ENCODE measurements around the gene FRYL. TPM values are rescaled to one million over a fixed set of nuclear protein-coding genes. Genes with fewer than 3 reads are reported as not detected.
"Not testable (repeated sequence)": the region's sequence is repeated elsewhere in the genome, so short reads cannot be mapped to it uniquely, and the experiment has no call there.

Gene FRYL
- polyA plus RNA-seq, 3 donors: 9.8 to 15.9 (median 13.8) TPM

DNA sequence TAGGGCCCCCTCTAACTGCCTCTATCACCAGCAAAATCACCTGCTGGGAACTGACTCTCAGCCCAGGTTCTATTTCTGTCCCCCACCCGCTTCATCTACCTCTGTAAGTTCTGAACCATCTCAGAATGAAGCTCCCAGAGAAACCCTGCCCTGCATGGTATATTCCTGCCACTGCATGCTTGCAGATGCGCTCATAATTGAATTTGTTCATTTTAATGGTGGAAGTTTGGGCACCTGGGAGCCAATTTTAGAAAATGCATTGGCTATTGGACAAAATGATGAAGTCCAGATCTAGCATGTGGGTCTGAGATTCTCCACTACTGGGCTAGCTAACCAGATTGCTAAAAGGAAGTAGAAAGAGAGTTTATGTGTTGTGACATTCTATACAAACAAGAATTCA is 325.5 kb downstream of the FRYL start:
- no peak overlapping the region for H3K27ac ChIP-seq (ENCODE audit: low read depth, low read length)
- 95 to 100% (median 97%) methylated on average over 2 of the region's 2 CpGs for WGBS, 3 donors

DNA sequence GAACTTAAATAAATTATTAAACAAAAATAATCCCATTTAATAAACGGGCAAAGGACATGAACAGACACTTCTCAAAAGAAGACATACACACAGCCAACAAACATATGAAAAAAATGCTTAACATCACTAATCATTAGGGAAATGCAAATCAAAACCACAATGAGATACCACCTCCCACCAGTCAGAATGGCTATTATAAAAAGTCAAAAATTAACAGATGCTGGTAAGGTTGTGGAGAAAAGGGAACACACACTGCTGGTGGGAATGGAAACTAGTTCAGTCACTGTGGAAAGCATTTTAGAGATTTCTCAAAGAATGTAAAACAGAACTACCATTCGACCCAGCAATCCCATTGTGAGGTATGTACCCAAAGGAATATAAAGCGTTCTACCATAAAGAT is 328.4 kb downstream of the FRYL start:
- H3K27ac ChIP-seq (ENCODE audit: low read depth, low read length): not testable (repeated sequence)
- WGBS, 3 donors: 83 to 90% (median 85%) methylated on average over 3 of the region's 3 CpGs

DNA sequence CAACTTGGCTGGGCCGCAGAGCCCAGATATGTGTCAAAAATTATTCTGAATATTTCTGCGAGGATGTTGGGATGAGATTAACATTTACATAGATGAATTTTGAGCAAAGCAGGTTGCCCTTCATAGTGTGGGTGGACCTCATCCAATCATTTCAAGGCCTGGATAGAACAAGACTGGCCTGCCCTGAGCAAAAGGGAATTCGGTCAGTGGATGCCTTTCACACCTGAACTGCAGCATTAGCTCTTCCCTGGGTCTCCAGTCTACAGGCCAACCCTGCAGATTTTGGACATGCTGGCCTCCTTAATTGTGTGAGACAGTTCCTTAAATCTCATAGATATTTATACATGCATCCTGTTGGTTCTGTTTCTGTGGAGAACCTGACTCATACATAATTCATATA is 329.3 kb downstream of the FRYL start:
- H3K27ac ChIP-seq (ENCODE audit: low read depth, low read length): no peak overlapping the region
- WGBS, 3 donors: 94 to 96% (median 95%) methylated on average over 3 of the region's 3 CpGs

DNA sequence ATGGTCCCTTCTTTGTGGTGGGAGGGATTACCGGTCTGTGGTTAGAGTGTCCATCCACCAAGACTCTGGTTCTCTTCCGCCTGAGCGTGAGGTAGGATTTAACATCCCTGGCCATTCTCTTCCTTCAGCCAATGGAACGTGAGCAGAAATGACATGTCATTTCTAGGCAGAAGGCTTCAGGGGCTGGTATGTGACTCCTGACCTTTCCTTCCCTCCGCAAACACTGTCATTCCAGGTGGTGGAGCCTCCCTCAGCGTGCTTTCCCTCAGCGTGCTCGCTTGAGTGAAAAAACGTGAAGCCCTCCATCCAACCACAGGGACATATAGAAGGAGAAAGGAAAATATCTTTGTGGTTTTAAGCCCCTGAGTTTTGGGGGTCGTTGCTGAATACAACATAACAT is 330.9 kb downstream of the FRYL start:
- WGBS, 3 donors: 79 to 94% (median 90%) methylated on average over 10 of the region's 10 CpGs
- H3K27ac ChIP-seq (ENCODE audit: low read depth, low read length): no peak overlapping the region

Other genes starting within 250 kb of the FRYL start
- gene OCIAD1, start 50.8 kb upstream of the FRYL start, polyA plus RNA-seq: 100 to 1,000 TPM in 1 of 3 donors, 10 to 100 TPM in 2; 70.5 to 107 (median 91.9) TPM
- 10 to 100 TPM; 18.7 to 31.8 (median 19.8) TPM for gene OCIAD2, start 126.5 kb upstream of the FRYL start, polyA plus RNA-seq
- under 1 TPM in 1 of 3 donors, not detected in 2; 0.43 TPM for gene CWH43, start 206.0 kb upstream of the FRYL start, polyA plus RNA-seq

Measured in adipose tissue (tissue), 3 donors.